Panc1 (cell line): ENCODE measurements around the gene AMIGO1.

Experiments
- POLR2AphosphoS5 ChIP-seq: IDR thresholded peaks from 2 replicates; pipeline ENCODE4 v1.6.1; 2012; ENCODE audit warnings: mild to moderate bottlenecking, low read depth, low read length, moderate library complexity
- SIN3A ChIP-seq: IDR thresholded peaks from 2 replicates; pipeline ENCODE4 v1.6.1; 2012; ENCODE audit warnings: low read depth, mild to moderate bottlenecking, low read length, moderate library complexity, borderline replicate concordance; ENCODE audit not compliant: insufficient read depth
- TCF7L2 ChIP-seq: IDR thresholded peaks from 2 replicates; pipeline ENCODE4 v1.6.1; 2011; ENCODE audit warnings: mild to moderate bottlenecking, low read depth, low read length, inconsistent platforms
- TF ChIP-seq, protein P1 (sequence below): fragments of 450-650 bp; IDR thresholded peaks from 2 replicates; pipeline ENCODE4 v1.5.1; 2017; ENCODE audit warnings: mild to moderate bottlenecking
- TF ChIP-seq, protein P2 (sequence below), 2 experiments: IDR thresholded peaks; 2 replicates each; pipeline ENCODE4 v1.6.1; 2011 to 2012; ENCODE audit warnings: low read depth in 2 of 2, control low read depth in 1 of 2, low read length in 1 of 2, mild to moderate bottlenecking in 1 of 2, moderate library complexity in 1 of 2; ENCODE audit not compliant: insufficient read depth in 1 of 2

DNA sequence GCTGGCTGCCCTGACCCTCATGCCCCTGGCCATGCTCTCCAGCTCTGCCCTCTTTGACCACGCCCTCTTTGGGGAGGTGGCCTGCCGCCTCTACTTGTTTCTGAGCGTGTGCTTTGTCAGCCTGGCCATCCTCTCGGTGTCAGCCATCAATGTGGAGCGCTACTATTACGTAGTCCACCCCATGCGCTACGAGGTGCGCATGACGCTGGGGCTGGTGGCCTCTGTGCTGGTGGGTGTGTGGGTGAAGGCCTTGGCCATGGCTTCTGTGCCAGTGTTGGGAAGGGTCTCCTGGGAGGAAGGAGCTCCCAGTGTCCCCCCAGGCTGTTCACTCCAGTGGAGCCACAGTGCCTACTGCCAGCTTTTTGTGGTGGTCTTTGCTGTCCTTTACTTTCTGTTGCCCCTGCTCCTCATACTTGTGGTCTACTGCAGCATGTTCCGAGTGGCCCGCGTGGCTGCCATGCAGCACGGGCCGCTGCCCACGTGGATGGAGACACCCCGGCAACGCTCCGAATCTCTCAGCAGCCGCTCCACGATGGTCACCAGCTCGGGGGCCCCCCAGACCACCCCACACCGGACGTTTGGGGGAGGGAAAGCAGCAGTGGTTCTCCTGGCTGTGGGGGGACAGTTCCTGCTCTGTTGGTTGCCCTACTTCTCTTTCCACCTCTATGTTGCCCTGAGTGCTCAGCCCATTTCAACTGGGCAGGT is 33.9 kb upstream of the AMIGO1 start:
- TF ChIP-seq, protein P1, sequence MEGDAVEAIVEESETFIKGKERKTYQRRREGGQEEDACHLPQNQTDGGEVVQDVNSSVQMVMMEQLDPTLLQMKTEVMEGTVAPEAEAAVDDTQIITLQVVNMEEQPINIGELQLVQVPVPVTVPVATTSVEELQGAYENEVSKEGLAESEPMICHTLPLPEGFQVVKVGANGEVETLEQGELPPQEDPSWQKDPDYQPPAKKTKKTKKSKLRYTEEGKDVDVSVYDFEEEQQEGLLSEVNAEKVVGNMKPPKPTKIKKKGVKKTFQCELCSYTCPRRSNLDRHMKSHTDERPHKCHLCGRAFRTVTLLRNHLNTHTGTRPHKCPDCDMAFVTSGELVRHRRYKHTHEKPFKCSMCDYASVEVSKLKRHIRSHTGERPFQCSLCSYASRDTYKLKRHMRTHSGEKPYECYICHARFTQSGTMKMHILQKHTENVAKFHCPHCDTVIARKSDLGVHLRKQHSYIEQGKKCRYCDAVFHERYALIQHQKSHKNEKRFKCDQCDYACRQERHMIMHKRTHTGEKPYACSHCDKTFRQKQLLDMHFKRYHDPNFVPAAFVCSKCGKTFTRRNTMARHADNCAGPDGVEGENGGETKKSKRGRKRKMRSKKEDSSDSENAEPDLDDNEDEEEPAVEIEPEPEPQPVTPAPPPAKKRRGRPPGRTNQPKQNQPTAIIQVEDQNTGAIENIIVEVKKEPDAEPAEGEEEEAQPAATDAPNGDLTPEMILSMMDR: no peak
- no peak for TF ChIP-seq POLR2AphosphoS5
- no peak for TF ChIP-seq TCF7L2
- TF ChIP-seq, protein P2, sequence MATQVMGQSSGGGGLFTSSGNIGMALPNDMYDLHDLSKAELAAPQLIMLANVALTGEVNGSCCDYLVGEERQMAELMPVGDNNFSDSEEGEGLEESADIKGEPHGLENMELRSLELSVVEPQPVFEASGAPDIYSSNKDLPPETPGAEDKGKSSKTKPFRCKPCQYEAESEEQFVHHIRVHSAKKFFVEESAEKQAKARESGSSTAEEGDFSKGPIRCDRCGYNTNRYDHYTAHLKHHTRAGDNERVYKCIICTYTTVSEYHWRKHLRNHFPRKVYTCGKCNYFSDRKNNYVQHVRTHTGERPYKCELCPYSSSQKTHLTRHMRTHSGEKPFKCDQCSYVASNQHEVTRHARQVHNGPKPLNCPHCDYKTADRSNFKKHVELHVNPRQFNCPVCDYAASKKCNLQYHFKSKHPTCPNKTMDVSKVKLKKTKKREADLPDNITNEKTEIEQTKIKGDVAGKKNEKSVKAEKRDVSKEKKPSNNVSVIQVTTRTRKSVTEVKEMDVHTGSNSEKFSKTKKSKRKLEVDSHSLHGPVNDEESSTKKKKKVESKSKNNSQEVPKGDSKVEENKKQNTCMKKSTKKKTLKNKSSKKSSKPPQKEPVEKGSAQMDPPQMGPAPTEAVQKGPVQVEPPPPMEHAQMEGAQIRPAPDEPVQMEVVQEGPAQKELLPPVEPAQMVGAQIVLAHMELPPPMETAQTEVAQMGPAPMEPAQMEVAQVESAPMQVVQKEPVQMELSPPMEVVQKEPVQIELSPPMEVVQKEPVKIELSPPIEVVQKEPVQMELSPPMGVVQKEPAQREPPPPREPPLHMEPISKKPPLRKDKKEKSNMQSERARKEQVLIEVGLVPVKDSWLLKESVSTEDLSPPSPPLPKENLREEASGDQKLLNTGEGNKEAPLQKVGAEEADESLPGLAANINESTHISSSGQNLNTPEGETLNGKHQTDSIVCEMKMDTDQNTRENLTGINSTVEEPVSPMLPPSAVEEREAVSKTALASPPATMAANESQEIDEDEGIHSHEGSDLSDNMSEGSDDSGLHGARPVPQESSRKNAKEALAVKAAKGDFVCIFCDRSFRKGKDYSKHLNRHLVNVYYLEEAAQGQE (IDR thresholded peaks at IDR 0.05; ENCODE audit: insufficient read depth in 1 of 2, low read depth in 2 of 2, low read length in 1 of 2): no peak
- TF ChIP-seq SIN3A: no peak
